HCT116 (cell line): ENCODE results near the gene NPW. TPM values are rescaled to one million over a fixed set of nuclear protein-coding genes. Genes with fewer than 3 reads are reported as not detected.

Experiments used
- ATAC-seq: fragments of 200-7000 bp; cut with Tn5 transposase; 2 replicates; pipeline ENCODE4 v1.9.1; 2020; ENCODE audit warnings: mild to moderate bottlenecking, moderate library complexity
- BruUV-seq: library from RNA; stranded (reverse); fragments of 400-500 nt; replicated peaks from 2 replicates; lab custom pipeline; 2021; lab: Mats Ljungman, UMichigan
- CTCF ChIA-PET: fragments of 300-600 bp; sonication (Branson Sonifier 250); formaldehyde crosslinking; loops from one replicate; lab custom pipeline; 2021; ENCODE audit warnings: antibody characterized with exemption; lab: Charles Lee
- POLR2A ChIA-PET: fragments of 300-600, 350-600 bp; sonication (Branson Sonifier 250); formaldehyde crosslinking; loops from one replicate; lab custom pipeline; 2021; ENCODE audit warnings: antibody characterized with exemption; lab: Charles Lee
- RAD21 ChIA-PET, 2 experiments: fragments of 300-600 bp; sonication (Branson Sonifier 250); formaldehyde crosslinking; loops; one replicate each; lab custom pipeline; 2023; ENCODE audit warnings: low total read pairs in 2 of 2; ENCODE audit not compliant: uncharacterized antibody in 2 of 2, unreplicated experiment in 2 of 2, low non-redundant PET in 1 of 2; lab: Charles Lee
- DNase-seq: peaks from one replicate; pipeline ENCODE4 v3.0.0-alpha.2; 2010; ENCODE audit warnings: low read depth, low spot score
- H2AFZ ChIP-seq: fragments of 200-600 bp; shearing (Covaris generic), sonication (generic); 2 replicates; pipeline ENCODE4 v1.6.1; 2017; ENCODE audit warnings: low read depth, mixed run types, mixed read lengths, antibody characterized with exemption, low read length; ENCODE audit not compliant: poor library complexity, severe bottlenecking
- H3K27ac ChIP-seq: 2 replicates; pipeline ENCODE4 v1.5.1; 2012; ENCODE audit warnings: low read depth, low read length
- H3K27me3 ChIP-seq: fragments of 200-600 bp; sonication (generic); 2 replicates; pipeline ENCODE4 v1.6.1; 2016; ENCODE audit warnings: mixed run types, low read length, mixed read lengths; ENCODE audit not compliant: insufficient read depth
- H3K36me3 ChIP-seq, 2 experiments: fragments of 200-500 bp in 1 of 2; fragments of 200-600 bp in 1 of 2; sonication (Bioruptor generic) in 1 of 2; sonication (generic) in 1 of 2; 2 replicates each; pipeline versions ENCODE4 v1.5.1 to v1.6.1; 2014 to 2016; ENCODE audit warnings: low read length in 2 of 2, inconsistent platforms in 1 of 2, mixed read lengths in 1 of 2, mixed run types in 1 of 2; ENCODE audit not compliant: insufficient read depth in 2 of 2, control insufficient read depth in 1 of 2
- H3K4me1 ChIP-seq, 2 experiments: fragments of 200-600 bp in 1 of 2; sonication (generic) in 1 of 2; 2 replicates each; pipeline versions ENCODE4 v1.5.1 to v1.6.1; 2012 to 2017; ENCODE audit warnings: low read length in 2 of 2, inconsistent platforms in 1 of 2, mild to moderate bottlenecking in 1 of 2, mixed read lengths in 1 of 2, mixed run types in 1 of 2, moderate library complexity in 1 of 2; ENCODE audit not compliant: insufficient read depth in 2 of 2, control insufficient read depth in 1 of 2
- H3K4me2 ChIP-seq: fragments of 200-600 bp; sonication (generic); 2 replicates; pipeline ENCODE4 v1.6.1; 2017; ENCODE audit warnings: mixed run types, low read length, mixed read lengths
- H3K4me3 ChIP-seq, 2 experiments: fragments of 200-600 bp in 1 of 2; sonication (generic) in 1 of 2; replicated peaks in 1 of 2; 2 replicates each; pipeline ENCODE4 v1.5.1; 2011 to 2016; ENCODE audit warnings: low read length in 2 of 2, control low read depth in 1 of 2, low read depth in 1 of 2, mild to moderate bottlenecking in 1 of 2, mixed read lengths in 1 of 2, mixed run types in 1 of 2
- H3K79me2 ChIP-seq: fragments of 200-600 bp; sonication (generic); 2 replicates; pipeline ENCODE4 v1.6.1; 2017; ENCODE audit warnings: mild to moderate bottlenecking, mixed run types, low read length, moderate library complexity, mixed read lengths; ENCODE audit not compliant: insufficient read depth
- H3K9ac ChIP-seq: fragments of 200-600 bp; sonication (generic); 2 replicates; pipeline ENCODE4 v1.6.1; 2016; ENCODE audit warnings: low read length, mixed read lengths
- H3K9me2 ChIP-seq: fragments of 200-600 bp; sonication (generic), shearing (Covaris generic); 2 replicates; pipeline ENCODE4 v1.6.1; 2017; ENCODE audit warnings: mixed run types, mild to moderate bottlenecking, moderate library complexity; ENCODE audit not compliant: insufficient read depth
- H3K9me3 ChIP-seq, 2 experiments: fragments of 200-500 bp in 1 of 2; fragments of 200-600 bp in 1 of 2; sonication (Bioruptor generic) in 1 of 2; sonication (generic) in 1 of 2; 2 replicates each; pipeline ENCODE4 v1.6.1; 2014 to 2017; ENCODE audit warnings: low read length in 2 of 2, mixed read lengths in 2 of 2, inconsistent platforms in 1 of 2, low read depth in 1 of 2, mild to moderate bottlenecking in 1 of 2, mixed run types in 1 of 2, moderate library complexity in 1 of 2; ENCODE audit not compliant: control insufficient read depth in 1 of 2, insufficient read depth in 1 of 2
- H4K20me1 ChIP-seq: fragments of 200-600 bp; sonication (generic), shearing (Covaris generic); 2 replicates; pipeline ENCODE4 v1.6.1; 2017; ENCODE audit warnings: mixed run types, mild to moderate bottlenecking, moderate library complexity; ENCODE audit not compliant: insufficient read depth
- ATF3 ChIP-seq: IDR thresholded peaks from 2 replicates; pipeline ENCODE4 v1.6.1; 2012
- CBX3 ChIP-seq: IDR thresholded peaks from 2 replicates; pipeline ENCODE4 v1.6.1; 2012; ENCODE audit warnings: low read depth
- CTCF ChIP-seq, 3 experiments: fragments of 200-600 bp in 1 of 3; sonication (generic) in 1 of 3; IDR thresholded peaks in 2 of 3; conservative IDR thresholded peaks in 1 of 3; 2 replicates each; pipeline ENCODE4 v1.5.1; 2012 to 2017; ENCODE audit warnings: low read depth in 2 of 3, low read length in 2 of 3, antibody characterized with exemption in 1 of 3, borderline replicate concordance in 1 of 3, control low read depth in 1 of 3, mild to moderate bottlenecking in 1 of 3, mixed read lengths in 1 of 3, mixed run types in 1 of 3, moderate library complexity in 1 of 3; ENCODE audit not compliant: insufficient read depth in 1 of 3
- EGR1 ChIP-seq: IDR thresholded peaks from 2 replicates; pipeline ENCODE4 v1.6.1; 2012; ENCODE audit warnings: low read depth
- ELF1 ChIP-seq: IDR thresholded peaks from 2 replicates; pipeline ENCODE4 v1.6.1; 2012; ENCODE audit warnings: low read depth, borderline replicate concordance
- EZH2 ChIP-seq: fragments of 200-600 bp; sonication (generic); IDR thresholded peaks from 2 replicates; pipeline ENCODE4 v1.6.1; 2017; ENCODE audit warnings: antibody characterized with exemption, mixed run types
- EZH2phosphoT487 ChIP-seq: fragments of 200-600 bp; IDR thresholded peaks from 2 replicates; pipeline ENCODE4 v1.6.1; 2018; ENCODE audit warnings: antibody characterized with exemption, borderline replicate concordance
- RAD21 ChIP-seq: IDR thresholded peaks from 2 replicates; pipeline ENCODE4 v1.6.1; 2012; ENCODE audit warnings: low read depth, mild to moderate bottlenecking
- SP1 ChIP-seq: IDR thresholded peaks from 2 replicates; pipeline ENCODE4 v1.6.1; 2012; ENCODE audit warnings: low read depth
- SRF ChIP-seq: IDR thresholded peaks from 2 replicates; pipeline ENCODE4 v1.6.1; 2012; ENCODE audit warnings: low read depth
- TCF7L2 ChIP-seq: IDR thresholded peaks from 2 replicates; pipeline ENCODE4 v1.7.0; 2011; ENCODE audit warnings: borderline replicate concordance, inconsistent platforms; ENCODE audit not compliant: insufficient read depth, insufficient read length; ENCODE audit errors: extremely low read depth
- ZBTB33 ChIP-seq: IDR thresholded peaks from 2 replicates; pipeline ENCODE4 v1.6.1; 2011; ENCODE audit warnings: mild to moderate bottlenecking, low read length, moderate library complexity; ENCODE audit not compliant: insufficient replicate concordance; ENCODE audit errors: extremely low read depth
- intact Hi-C: fragments of 100-400 bp; cut with micrococcal nuclease; formaldehyde crosslinking; loops from 2 replicates; pipeline ENCODE4 v1.10.0; 2022
- total RNA-seq: library from RNA; stranded (reverse); gene quantifications from one replicate; pipeline ENCODE4 v1.2.1, GENCODE V29; 2021; ENCODE audit not compliant: unreplicated experiment
- TF ChIP-seq, protein P1 (sequence below): IDR thresholded peaks from 2 replicates; pipeline ENCODE4 v1.6.1; 2012

NPW gene
- total RNA-seq, 1 experiment from 2014 or later, result 226 TPM

GRCh38 chr16:1977875-1978268, 41.7 kb upstream of the NPW start:
- Histone ChIP-seq H3K27ac (peak overlapping the region; percentile 88; the same call in 1 of the 2 replicates), H3K4me1 (peaks cover 42 to 64% of the 10 kb centered on the region in 2 experiments), H3K27me3 (no peaks in the 10 kb centered on the region), H2AFZ (no peak overlapping the region), H4K20me1 (no peaks in the 10 kb centered on the region), H3K9me2 (no peaks in the 10 kb centered on the region), H3K79me2 (peaks cover 22% of the 10 kb centered on the region), H3K36me3 (peaks cover 0 to 41% of the 10 kb centered on the region in 2 experiments; a peak in 2 of 4 replicates), H3K4me2 (peak overlapping the region; percentile 97), H3K9me3 (no peaks in the 10 kb centered on the region), H3K4me3 (no peak overlapping the region), H3K9ac (peak overlapping the region; percentile 84)
- BruUV-seq, result no TSS peak
- TF ChIP-seq EZH2, result no peak
- no peak for TF ChIP-seq EZH2phosphoT487
- no peak for DNase-seq
- intact Hi-C loops, result no loop called here
- CTCF ChIA-PET, result interaction anchor here (1.4 kb wide), 1 partner anchor 26 kb away, joined by 5 read pairs; no protein-coding TSS in a partner anchor
- RAD21 ChIA-PET, result interaction anchor here in 1 of 2 experiments (0.6 kb wide), 1 partner anchor 13 kb away, joined by 6 read pairs; the partner anchor contains the start of gene RPS2
- ATAC-seq, result no peak
- POLR2A ChIA-PET, result interaction anchor here (3.3 to 12.5 kb wide), 2 partner anchors 12 to 17 kb away, joined by 14 to 104 read pairs; partner anchors contain the start of genes NDUFB10, RNF151 and RPS2

DNA sequence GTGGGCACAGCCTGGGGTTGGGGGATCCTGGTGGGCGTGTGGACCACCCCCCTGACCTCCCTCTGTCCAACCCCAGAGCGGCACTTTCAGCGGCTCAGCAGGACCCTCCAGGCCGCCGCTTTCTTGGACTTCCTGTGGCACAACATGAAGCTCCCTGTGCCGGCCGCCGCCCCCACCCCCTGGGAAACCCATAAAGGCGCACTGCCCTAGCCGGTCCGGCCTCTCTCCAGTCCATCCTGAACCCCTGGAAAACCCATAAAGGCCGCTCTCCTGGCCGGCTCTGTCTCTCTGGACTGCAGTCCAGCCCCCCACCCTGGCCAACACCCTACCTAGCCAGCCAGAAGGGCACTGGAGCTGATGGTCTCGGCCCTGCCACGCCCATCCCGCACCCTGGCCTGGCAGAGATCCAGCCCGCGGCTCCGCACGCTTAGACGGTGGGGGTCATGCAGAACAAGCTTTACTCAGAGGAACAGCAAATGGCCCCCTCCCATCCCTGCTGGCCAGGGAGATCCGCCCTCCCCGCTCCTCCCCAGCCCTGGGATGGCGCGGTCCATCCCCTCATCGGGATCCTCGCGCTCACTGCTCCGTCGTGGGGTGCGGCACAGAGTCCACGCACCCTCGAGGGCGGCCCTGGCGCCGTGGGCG, 41.0 kb upstream of the NPW start:
- intact Hi-C loops, result no loop called here
- ATAC-seq (no peak), DNase-seq (no peak)
- Histone ChIP-seq H3K27me3 (no peaks in the 10 kb centered on the region), H2AFZ (no peak overlapping the region), H3K79me2 (peaks cover 15% of the 10 kb centered on the region), H3K4me1 (peaks cover 40 to 64% of the 10 kb centered on the region in 2 experiments), H3K4me2 (peak overlapping the region; percentile 97), H4K20me1 (no peaks in the 10 kb centered on the region), H3K27ac (peak overlapping the region; percentile 88), H3K9me3 (no peaks in the 10 kb centered on the region), H3K4me3 (peak overlapping the region; percentile 60 to 65), H3K9ac (peak overlapping the region; percentile 84), H3K36me3 (peaks cover 0 to 41% of the 10 kb centered on the region in 2 experiments; a peak in 2 of 4 replicates), H3K9me2 (no peaks in the 10 kb centered on the region)
- RAD21 ChIA-PET, result no interaction called here
- POLR2A ChIA-PET, result interaction anchor here (1.5 to 12.5 kb wide), 4 partner anchors 9 to 177 kb away, joined by 5 to 104 read pairs (median 10); partner anchors contain the start of genes NDUFB10, RNF151, RPS2 and TRAF7
- CTCF ChIA-PET, result interaction anchor here (1.0 to 1.7 kb wide), 3 partner anchors 14 to 162 kb away, joined by 3 to 8 read pairs (median 5); partner anchors contain the start of gene RPS2
- TSS peak; percentile 46 for BruUV-seq
- TF ChIP-seq CTCF (IDR thresholded peaks at IDR 0.05 in 2 of 3, conservative IDR thresholded peaks at IDR 0.05 in 1 of 3; ENCODE audit: borderline replicate concordance in 1 of 3, insufficient read depth in 1 of 3, low read depth in 2 of 3, low read length in 2 of 3), result no peak
- TF ChIP-seq, protein P1, sequence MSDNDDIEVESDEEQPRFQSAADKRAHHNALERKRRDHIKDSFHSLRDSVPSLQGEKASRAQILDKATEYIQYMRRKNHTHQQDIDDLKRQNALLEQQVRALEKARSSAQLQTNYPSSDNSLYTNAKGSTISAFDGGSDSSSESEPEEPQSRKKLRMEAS, result no peak
- TF ChIP-seq SRF, result no peak
- TF ChIP-seq CBX3, result no peak
- TF ChIP-seq TCF7L2, result no peak
- TF ChIP-seq RAD21, result no peak
- no peak for TF ChIP-seq EGR1
- no peak for TF ChIP-seq ELF1
- TF ChIP-seq SP1, result no peak
- TF ChIP-seq ZBTB33, result no peak
- no peak for TF ChIP-seq ATF3
